B cell (primary cell): Measurements from ENCODE around the gene PPP2R2C. TPM values are rescaled to one million over a fixed set of nuclear protein-coding genes. Genes with fewer than 3 reads are reported as not detected.

ENCODE experiments used
- ATAC-seq: fragments of 200-7000 bp; cut with Tn5 transposase; one replicate; pipeline ENCODE4 v1.10.0; 2021; ENCODE audit warnings: low read depth, mild to moderate bottlenecking, moderate number of reproducible peaks, moderate library complexity
- CTCF ChIA-PET: fragments of 350-600 bp; sonication (Branson Sonifier 250); formaldehyde crosslinking; loops from one replicate; lab custom pipeline; 2021; ENCODE audit warnings: antibody characterized with exemption, inconsistent platforms; lab: Charles Lee
- POLR2A ChIA-PET: fragments of 350-600 bp; sonication (Branson Sonifier 250); formaldehyde crosslinking; loops from one replicate; lab custom pipeline; 2021; ENCODE audit warnings: antibody characterized with exemption; lab: Charles Lee
- DNase-seq: peaks from one replicate; pipeline ENCODE4 v3.0.0; 2013
- H2AFZ ChIP-seq: 2 replicates; pipeline ENCODE4 v1.6.1; 2012; ENCODE audit warnings: mild to moderate bottlenecking, low read depth, low read length; ENCODE audit not compliant: insufficient read depth, poor library complexity, severe bottlenecking
- H3K27ac ChIP-seq, 2 donors: 1 replicate in 1 of 2; 2 replicates in 1 of 2; pipeline ENCODE4 v1.5.1; 2012 to 2013; ENCODE audit warnings: low read length in 2 of 2, mild to moderate bottlenecking in 2 of 2, moderate library complexity in 1 of 2
- H3K27me3 ChIP-seq, 4 experiments: fragments of 200-600 bp in 1 of 4; sonication (generic) in 1 of 4; replicated peaks in 1 of 4; 1 replicate in 2 of 4; 2 replicates in 2 of 4; pipeline versions ENCODE4 v1.6.1 to v1.7.0; 2013 to 2016; ENCODE audit warnings: low read length in 3 of 4, mild to moderate bottlenecking in 2 of 4, mixed read lengths in 1 of 4, moderate library complexity in 1 of 4; ENCODE audit not compliant: insufficient read depth in 4 of 4, control insufficient read depth in 3 of 4; ENCODE audit errors: control extremely low read depth in 1 of 4
- H3K36me3 ChIP-seq, 2 experiments: replicated peaks in 1 of 2; 1 replicate in 1 of 2; 2 replicates in 1 of 2; pipeline versions ENCODE4 v1.6.1 to v1.7.1; 2013; ENCODE audit warnings: low read length in 1 of 2; ENCODE audit not compliant: insufficient read depth in 2 of 2, control insufficient read depth in 1 of 2; ENCODE audit errors: control extremely low read depth in 1 of 2, extremely low read depth in 1 of 2
- H3K4me1 ChIP-seq, 2 donors: fragments of 200-600 bp in 1 of 2; sonication (generic) in 1 of 2; 1 replicate in 1 of 2; 2 replicates in 1 of 2; pipeline versions ENCODE4 v1.5.1 to v1.6.1; 2013 to 2017; ENCODE audit warnings: low read length in 2 of 2; ENCODE audit not compliant: control insufficient read depth in 2 of 2, insufficient read depth in 2 of 2
- H3K4me2 ChIP-seq: replicated peaks from 2 replicates; pipeline ENCODE3; 2012; ENCODE audit warnings: mild to moderate bottlenecking, low read depth, low read length; ENCODE audit not compliant: poor library complexity, severe bottlenecking
- H3K4me3 ChIP-seq, 5 experiments: fragments of 200-600 bp in 1 of 5; sonication (generic) in 1 of 5; 1 replicate in 3 of 5; 2 replicates in 2 of 5; pipeline versions ENCODE4 v1.5.1 to v1.7.0; 2011 to 2016; ENCODE audit warnings: low read length in 4 of 5, mild to moderate bottlenecking in 4 of 5, low read depth in 2 of 5, control low read depth in 1 of 5, moderate library complexity in 1 of 5; ENCODE audit not compliant: insufficient read depth in 1 of 5; ENCODE audit errors: control extremely low read depth in 1 of 5, extremely low read depth in 1 of 5
- H3K79me2 ChIP-seq: fragments of 200-600 bp; sonication (generic); one replicate; pipeline ENCODE4 v1.6.0; 2016; ENCODE audit warnings: low read length; ENCODE audit not compliant: control insufficient read depth, insufficient read depth
- H3K9ac ChIP-seq: fragments of 200-600 bp; sonication (generic); 2 replicates; pipeline ENCODE4 v1.6.1; 2017; ENCODE audit warnings: mild to moderate bottlenecking, low read length, moderate library complexity
- H3K9me3 ChIP-seq, 3 donors: one replicate each; pipeline versions ENCODE4 v1.6.1 to v1.7.1; 2013; ENCODE audit warnings: low read length in 2 of 3; ENCODE audit not compliant: control insufficient read depth in 2 of 3, insufficient read depth in 1 of 3; ENCODE audit errors: control extremely low read depth in 1 of 3
- H4K20me1 ChIP-seq: 2 replicates; pipeline ENCODE4 v1.6.0; 2012; ENCODE audit warnings: mild to moderate bottlenecking, low read length; ENCODE audit not compliant: insufficient read depth, control insufficient read depth, poor library complexity, severe bottlenecking
- H3K27ac Mint-ChIP-seq: one replicate; pipeline ENCODE4 v1.8.0; 2021; ENCODE audit warnings: mixed read lengths
- H3K27me3 Mint-ChIP-seq: one replicate; pipeline ENCODE4 v1.8.0; 2021; ENCODE audit warnings: mixed read lengths
- H3K4me1 Mint-ChIP-seq: one replicate; pipeline ENCODE4 v1.8.0; 2021; ENCODE audit warnings: mixed read lengths
- H3K4me3 Mint-ChIP-seq: one replicate; pipeline ENCODE4 v1.8.0; 2021; ENCODE audit warnings: mixed read lengths
- H3K9me3 Mint-ChIP-seq: one replicate; pipeline ENCODE4 v1.8.0; 2022; ENCODE audit warnings: mixed read lengths; ENCODE audit not compliant: insufficient read depth
- CTCF ChIP-seq: fragments of 200-600 bp; IDR thresholded peaks from one replicate; pipeline ENCODE4 v1.8.0; 2022; ENCODE audit warnings: antibody characterized with exemption, mild to moderate bottlenecking
- EZH2 ChIP-seq: IDR thresholded peaks from 2 replicates; pipeline ENCODE4 v1.6.1; 2012; ENCODE audit warnings: borderline replicate concordance, low read depth, mild to moderate bottlenecking, moderate library complexity, low read length; ENCODE audit not compliant: insufficient read depth, poor library complexity, severe bottlenecking
- WGBS: methylation state at CpG from one replicate; pipeline ENCODE4 v1.1.5; 2013; ENCODE audit warnings: missing lambda C conversion rate; ENCODE audit not compliant: insufficient coverage; 5-methylcytosine and 5-hydroxymethylcytosine counted together
- intact Hi-C: fragments of 100-400 bp; cut with micrococcal nuclease; formaldehyde crosslinking; loops from one replicate; pipeline ENCODE4 v1.10.0; 2022
- polyA plus RNA-seq: library from polyadenylated mRNA; depleted of rRNA; stranded (reverse); fragments of >200 nt; gene quantifications from 2 replicates; pipeline ENCODE4 v1.2.3, GENCODE V29; 2012
- total RNA-seq, 2 donors: library from RNA; stranded (reverse); fragments of 120-200 nt in 1 of 2; gene quantifications; 1 replicate in 1 of 2; 2 replicates in 1 of 2; pipeline versions ENCODE4 v1.2.3 to v1.2.4, GENCODE V29; 2013 to 2022

The PPP2R2C gene
- total and polyA plus RNA-seq, 2 donors (not counting 1 experiment from before 2014, with no cell fraction given): not detected

- ATAC-seq (no peak), DNase-seq (no peak)
- Mint-ChIP-seq H3K4me1 (peaks cover 3% of the 10 kb centered on the region), H3K4me3 (no peak overlapping the region), H3K27ac (no peak overlapping the region), H3K9me3 (no peaks in the 10 kb centered on the region), H3K27me3 (peaks cover 3% of the 10 kb centered on the region)
- no peak for TF ChIP-seq CTCF
- no peak for TF ChIP-seq EZH2
- no peaks in the 10 kb centered on the region for H4K20me1 ChIP-seq
- no peaks in the 10 kb centered on the region for H3K36me3 ChIP-seq
- H3K4me3 ChIP-seq: no peak overlapping the region
- H3K27me3 ChIP-seq: no peaks in the 10 kb centered on the region
- H2AFZ ChIP-seq: no peak overlapping the region
- H3K9me3 ChIP-seq: no peaks in the 10 kb centered on the region
- 6% methylated on average over 9 of the region's 10 CpGs for WGBS
- no peak overlapping the region for H3K9ac ChIP-seq
- intact Hi-C loops: no loop called here
- H3K79me2 ChIP-seq: no peaks in the 10 kb centered on the region
- CTCF ChIA-PET: interaction anchor here (1.5 to 2.5 kb wide), 3 partner anchors 28 to 51 kb away, joined by 4 to 9 read pairs (median 5); no protein-coding TSS in a partner anchor
- peaks cover 0 to 10% of the 10 kb centered on the region in 2 donors for H3K4me1 ChIP-seq
- H3K27ac ChIP-seq: no peak overlapping the region
- POLR2A ChIA-PET: no interaction called here
- no peak overlapping the region for H3K4me2 ChIP-seq
Observed at GRCh38 chr4:6278801-6279197, 193.6 kb downstream of the PPP2R2C start.

GRCh38 chr4:6277935-6278800, 194.2 kb downstream of the PPP2R2C start:
- no peak for DNase-seq
- Histone ChIP-seq H2AFZ (no peak overlapping the region), H3K4me2 (no peak overlapping the region), H3K27me3 (no peaks in the 10 kb centered on the region), H3K4me3 (no peak overlapping the region), H3K36me3 (no peaks in the 10 kb centered on the region), H3K9ac (no peak overlapping the region), H4K20me1 (no peaks in the 10 kb centered on the region), H3K79me2 (no peaks in the 10 kb centered on the region), H3K9me3 (no peaks in the 10 kb centered on the region), H3K4me1 (peaks cover 0 to 10% of the 10 kb centered on the region in 2 donors), H3K27ac (no peak overlapping the region)
- ChIA-PET POLR2A (no interaction called here), CTCF (interaction anchor here (1.5 to 2.5 kb wide), 3 partner anchors 28 to 52 kb away, joined by 4 to 9 read pairs (median 5); no protein-coding TSS in a partner anchor)
- WGBS: 62% methylated on average over 21 of the region's 21 CpGs
- H3K9me3 Mint-ChIP-seq: no peaks in the 10 kb centered on the region
- no peak for ATAC-seq
- peaks cover 3% of the 10 kb centered on the region for H3K4me1 Mint-ChIP-seq
- H3K27me3 Mint-ChIP-seq: peaks cover 3% of the 10 kb centered on the region
- H3K4me3 Mint-ChIP-seq: no peak overlapping the region
- TF ChIP-seq CTCF (no peak), EZH2 (no peak)
- no peak overlapping the region for H3K27ac Mint-ChIP-seq
- intact Hi-C loops: no loop called here
